ENCODE data around the gene PSMG3. TPM values are rescaled to one million over a fixed set of nuclear protein-coding genes. Genes with fewer than 3 reads are reported as not detected.

Gene PSMG3
- total and polyA plus RNA-seq, 2 of the 8 experiments (the other 6 are each of a cell fraction or from before 2014, with no cell fraction given), result 30.2 to 62.0 TPM

- TF ChIP-seq MAX (IDR thresholded peaks at IDR 0.05) (no peak), BRCA1 (IDR thresholded peaks at IDR 0.05; ENCODE audit: low read depth, low read length) (no peak), POLR2A (IDR thresholded peaks at IDR 0.05; ENCODE audit: control extremely low read depth in 1 of 2, low read depth in 2 of 2, low read length in 2 of 2) (no peak), SIX5 (IDR thresholded peaks at IDR 0.05; ENCODE audit: low read depth, low read length) (no peak), NRF1 (IDR thresholded peaks at IDR 0.05; ENCODE audit: low read depth, low read length) (no peak)
Observed at GRCh38 chr7:1591396-1591795, 21.6 kb upstream of the PSMG3 start (continued).
